ENCODE measurements around the gene MYZAP. TPM values are rescaled to one million over a fixed set of nuclear protein-coding genes. Genes with fewer than 3 reads are reported as not detected.
A peak's percentile ranks its signal among the peaks of the same experiment; 100 is the strongest.

The MYZAP gene
- total RNA-seq, 1 experiment from 2014 or later, result 6.4 TPM

GRCh38 chr15:57554063-57554811 is 37.5 kb upstream of the MYZAP start:
- no peaks in the 10 kb centered on the region for H3K36me3 ChIP-seq (ENCODE audit: control insufficient read depth, insufficient read depth, low read length)
- Mint-ChIP-seq H3K27me3 (ENCODE audit: insufficient read depth, unreplicated experiment) (no peaks in the 10 kb centered on the region), H3K4me1 (ENCODE audit: low read depth, unreplicated experiment) (peaks cover 40% of the 10 kb centered on the region), H3K27ac (ENCODE audit: unreplicated experiment) (peak overlapping the region; percentile 92), H3K4me3 (ENCODE audit: unreplicated experiment) (no peak overlapping the region), H3K9me3 (ENCODE audit: unreplicated experiment) (peaks cover 6% of the 10 kb centered on the region), H3K36me3 (ENCODE audit: insufficient read depth, unreplicated experiment) (peaks cover 12% of the 10 kb centered on the region)
- POLR2A ChIA-PET, result no interaction called here
- H3K4me1 ChIP-seq, result peaks cover 56% of the 10 kb centered on the region
- H3K4me3 ChIP-seq (ENCODE audit: low read depth, low read length), result no peak overlapping the region
- CTCF ChIA-PET, result interaction anchor here (3.7 kb wide), 1 partner anchor 12 kb away, joined by 20 read pairs; no protein-coding TSS in a partner anchor
- intact Hi-C loops (cut with micrococcal nuclease; ENCODE audit: unreplicated experiment), result no loop called here
- DNase-seq, result no peak
- H3K9me3 ChIP-seq, result no peaks in the 10 kb centered on the region
- H3K27me3 ChIP-seq (replicated peaks; ENCODE audit: control insufficient read depth, insufficient read depth, low read length), result no peaks in the 10 kb centered on the region
- no peak for TF ChIP-seq CTCF (IDR thresholded peaks at IDR 0.05; ENCODE audit: insufficient read depth in 1 of 2, low read depth in 1 of 2, low read length in 1 of 2, severe bottlenecking in 1 of 2, unreplicated experiment in 1 of 2)
- no TSS peak for BruUV-seq (replicated peaks)

GRCh38 chr15:57554812-57555179 is 36.9 kb upstream of the MYZAP start:
- no peak overlapping the region for H3K4me3 ChIP-seq (ENCODE audit: low read depth, low read length)
- TF ChIP-seq CTCF (IDR thresholded peaks at IDR 0.05; ENCODE audit: insufficient read depth in 1 of 2, low read depth in 1 of 2, low read length in 1 of 2, severe bottlenecking in 1 of 2, unreplicated experiment in 1 of 2), result no peak
- H3K9me3 ChIP-seq, result no peaks in the 10 kb centered on the region
- ChIA-PET CTCF (interaction anchor here (0.7 kb wide), 1 partner anchor 13 kb away, joined by 3 read pairs; no protein-coding TSS in a partner anchor), POLR2A (no interaction called here)
- Mint-ChIP-seq H3K27me3 (ENCODE audit: insufficient read depth, unreplicated experiment) (no peaks in the 10 kb centered on the region), H3K27ac (ENCODE audit: unreplicated experiment) (peak overlapping the region; percentile 92), H3K9me3 (ENCODE audit: unreplicated experiment) (peaks cover 9% of the 10 kb centered on the region), H3K4me1 (ENCODE audit: low read depth, unreplicated experiment) (peaks cover 40% of the 10 kb centered on the region), H3K36me3 (ENCODE audit: insufficient read depth, unreplicated experiment) (peaks cover 12% of the 10 kb centered on the region), H3K4me3 (ENCODE audit: unreplicated experiment) (no peak overlapping the region)
- no peak for DNase-seq
- peaks cover 50% of the 10 kb centered on the region for H3K4me1 ChIP-seq
- no peaks in the 10 kb centered on the region for H3K36me3 ChIP-seq (ENCODE audit: control insufficient read depth, insufficient read depth, low read length)
- no peaks in the 10 kb centered on the region for H3K27me3 ChIP-seq (replicated peaks; ENCODE audit: control insufficient read depth, insufficient read depth, low read length)
- BruUV-seq (replicated peaks), result no TSS peak
- intact Hi-C loops (cut with micrococcal nuclease; ENCODE audit: unreplicated experiment), result no loop called here

GRCh38 chr15:57555270-57555669 is 36.4 kb upstream of the MYZAP start:
- no peak overlapping the region for H3K4me3 Mint-ChIP-seq (ENCODE audit: unreplicated experiment)
- no TSS peak for BruUV-seq (replicated peaks)

More at GRCh38 chr15:57555270-57555669, 36.4 kb upstream of the MYZAP start:
- H3K9me3 Mint-ChIP-seq (ENCODE audit: unreplicated experiment), result peaks cover 9% of the 10 kb centered on the region
- H3K4me1 Mint-ChIP-seq (ENCODE audit: low read depth, unreplicated experiment), result peaks cover 45% of the 10 kb centered on the region
- no peak for TF ChIP-seq CTCF (IDR thresholded peaks at IDR 0.05; ENCODE audit: insufficient read depth in 1 of 2, low read depth in 1 of 2, low read length in 1 of 2, severe bottlenecking in 1 of 2, unreplicated experiment in 1 of 2)
- peaks cover 12% of the 10 kb centered on the region for H3K36me3 Mint-ChIP-seq (ENCODE audit: insufficient read depth, unreplicated experiment)
- DNase-seq, result no peak
- intact Hi-C loops (cut with micrococcal nuclease; ENCODE audit: unreplicated experiment), result no loop called here
- POLR2A ChIA-PET, result no interaction called here
- Histone ChIP-seq H3K4me1 (peaks cover 50% of the 10 kb centered on the region), H3K4me3 (ENCODE audit: low read depth, low read length) (no peak overlapping the region), H3K9me3 (no peaks in the 10 kb centered on the region), H3K36me3 (ENCODE audit: control insufficient read depth, insufficient read depth, low read length) (no peaks in the 10 kb centered on the region), H3K27me3 (replicated peaks; ENCODE audit: control insufficient read depth, insufficient read depth, low read length) (no peaks in the 10 kb centered on the region)
- CTCF ChIA-PET, result interaction anchor here (0.7 kb wide), 1 partner anchor 13 kb away, joined by 3 read pairs; no protein-coding TSS in a partner anchor
- no peaks in the 10 kb centered on the region for H3K27me3 Mint-ChIP-seq (ENCODE audit: insufficient read depth, unreplicated experiment)
- peak overlapping the region; percentile 92 for H3K27ac Mint-ChIP-seq (ENCODE audit: unreplicated experiment)
